Activated CD8-positive, alpha-beta memory T cell treated with anti-CD3 and anti-CD28 coated beads, Interleukin-2, amount 50 U/mL, for 1 hour (primary cell): ENCODE measurements around the gene DPY19L2.
"Not testable (repeated sequence)": the region's sequence is repeated elsewhere in the genome, so short reads cannot be mapped to it uniquely, and the experiment has no call there.

ENCODE experiments used
- DNase-seq: peaks from one replicate; pipeline ENCODE4 v3.0.0-alpha.2; 2020; ENCODE audit errors: extremely low read depth

The DPY19L2 gene

DNA sequence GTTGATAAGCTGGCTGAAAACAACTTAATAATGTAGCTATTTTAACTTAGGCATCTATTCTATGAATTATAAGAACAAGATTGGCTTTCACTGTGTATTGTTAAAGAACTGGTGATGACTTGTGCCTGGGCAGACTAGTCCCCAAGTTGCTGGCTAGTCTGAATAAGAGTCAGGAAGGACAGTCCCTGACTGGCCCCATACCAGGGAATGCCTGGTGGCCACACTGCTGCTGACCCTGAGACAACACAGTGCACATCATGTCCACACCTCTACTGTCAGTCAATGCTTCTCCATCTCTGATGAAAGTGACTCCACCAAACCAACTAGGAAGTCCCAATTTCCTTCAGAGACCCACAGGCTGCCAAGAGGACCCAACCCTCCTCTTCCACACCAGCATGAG, 130.5 kb downstream of the DPY19L2 start:
- not testable (repeated sequence) for DNase-seq

DNA sequence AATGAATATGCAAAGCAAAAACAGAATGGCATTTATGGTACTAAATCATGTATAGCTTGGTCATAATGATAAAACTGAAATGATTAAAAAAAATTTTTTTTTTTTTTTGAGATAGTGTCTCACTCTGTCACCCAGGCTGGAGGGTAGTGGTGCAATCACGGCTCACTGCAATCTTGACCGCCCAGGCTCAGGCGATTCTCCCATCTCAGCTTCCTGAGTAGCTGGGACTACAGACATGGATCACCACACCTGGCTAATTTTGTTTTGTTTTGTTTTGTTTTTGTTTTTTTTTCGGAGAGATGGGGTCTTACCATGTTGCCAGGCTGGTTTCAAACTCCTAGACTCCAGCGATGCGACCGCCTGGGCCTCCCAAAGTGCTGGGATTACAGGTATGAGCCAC, 138.7 kb downstream of the DPY19L2 start:
- not testable (repeated sequence) for DNase-seq

DNA sequence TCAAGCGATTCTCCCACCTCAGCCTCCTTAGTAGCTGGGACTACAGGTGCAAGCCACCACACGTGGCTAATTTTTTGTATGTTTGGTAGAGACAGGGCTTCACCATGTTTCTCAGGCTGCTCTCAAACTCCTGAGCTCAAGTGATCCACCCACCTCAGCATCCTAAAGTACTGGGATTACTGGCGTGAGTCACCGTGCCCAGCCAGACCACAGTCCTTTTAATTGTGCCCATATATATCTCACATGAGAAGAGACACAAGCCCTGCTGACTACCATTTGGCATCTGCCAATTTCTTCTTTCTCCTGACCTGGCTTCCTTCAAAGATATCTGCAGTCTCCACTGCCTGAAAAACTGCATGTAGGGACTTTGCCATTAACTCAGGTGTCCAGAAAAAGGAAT, 142.5 kb downstream of the DPY19L2 start:
- DNase-seq, result no peak

DNA sequence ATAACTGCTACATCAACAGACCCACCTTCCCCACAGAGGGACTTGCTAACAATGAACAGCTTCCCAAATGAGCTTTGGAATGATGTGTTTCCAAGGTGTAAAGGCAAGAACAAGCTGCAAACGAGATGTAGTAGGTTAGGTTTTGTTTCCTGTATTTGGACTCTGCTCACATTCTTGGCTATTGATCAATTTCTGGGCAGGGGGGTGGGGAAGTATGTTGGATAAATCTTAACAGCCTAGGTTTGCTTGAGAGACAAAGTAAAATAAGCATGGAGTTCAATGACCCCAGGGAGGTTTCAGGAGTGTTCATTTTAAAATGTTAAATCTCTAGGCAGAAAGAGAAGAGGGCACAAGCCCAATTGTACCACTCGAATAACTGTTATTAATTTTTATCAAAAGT, 146.6 kb downstream of the DPY19L2 start:
- no peak for DNase-seq
